Lower lobe of right lung (tissue), 2 donors: ENCODE results near the gene SP5. TPM values are rescaled to one million over a fixed set of nuclear protein-coding genes. Genes with fewer than 3 reads are reported as not detected.
"Not testable (repeated sequence)": the region's sequence is repeated elsewhere in the genome, so short reads cannot be mapped to it uniquely, and the experiment has no call there.

Source experiments
- ATAC-seq, 2 donors: fragments of 200-7000 bp; cut with Tn5 transposase; one replicate each; pipeline ENCODE4 v1.9.1; 2020 to 2022; ENCODE audit warnings: mild to moderate bottlenecking in 2 of 2, moderate library complexity in 2 of 2
- DNase-seq: peaks from one replicate; pipeline ENCODE4 v3.0.0-alpha.2; 2020
- H3K27ac ChIP-seq: fragments of 200-600 bp; one replicate; pipeline ENCODE4 v1.8.0; 2022
- H3K27me3 ChIP-seq: fragments of 200-600 bp; one replicate; pipeline ENCODE4 v1.8.0; 2022; ENCODE audit warnings: low read depth
- H3K36me3 ChIP-seq: fragments of 200-600 bp; one replicate; pipeline ENCODE4 v1.8.0; 2022; ENCODE audit warnings: mild to moderate bottlenecking
- H3K4me1 ChIP-seq: fragments of 200-600 bp; one replicate; pipeline ENCODE4 v1.8.0; 2022
- H3K4me3 ChIP-seq: fragments of 200-600 bp; one replicate; pipeline ENCODE4 v1.8.0; 2022; ENCODE audit warnings: mild to moderate bottlenecking
- H3K9me3 ChIP-seq: fragments of 200-600 bp; one replicate; pipeline ENCODE4 v1.8.0; 2022
- CTCF ChIP-seq: fragments of 200-600 bp; IDR thresholded peaks from one replicate; pipeline ENCODE4 v1.8.0; 2022; ENCODE audit warnings: antibody characterized with exemption, mild to moderate bottlenecking
- intact Hi-C: fragments of 100-400 bp; cut with DNase I; formaldehyde crosslinking; loops from one replicate; pipeline ENCODE4 v1.11.0; 2022
- total RNA-seq: library from RNA; stranded (reverse); fragmentation: NEBNext Ultra II Directional; extraction: Animal tissue kit (Norgen Biotek cat#: 25700); gene quantifications from one replicate; pipeline ENCODE4 v1.2.1, GENCODE V29; 2021
- donor health status: DM: no; HTN: yes; CAD: no; lungs with severe emphysema.

The SP5 gene
- total RNA-seq, 1 donor from 2014 or later, result 1.9 TPM

- Histone ChIP-seq H3K27ac (no peak overlapping the region), H3K4me1 (no peaks in the 10 kb centered on the region), H3K36me3 (no peaks in the 10 kb centered on the region), H3K27me3 (peaks cover 6% of the 10 kb centered on the region), H3K4me3 (peak overlapping the region; percentile 34), H3K9me3 (no peaks in the 10 kb centered on the region)
- ATAC-seq (no peak), DNase-seq (no peak)
- intact Hi-C loops, result no loop called here
- no peak for TF ChIP-seq CTCF
Observed at GRCh38 chr2:170742896-170743529, 27.9 kb downstream of the SP5 start.

- no peak for DNase-seq
- intact Hi-C loops, result no loop called here
- Histone ChIP-seq H3K4me3 (peak overlapping the region; percentile 34), H3K27ac (peak overlapping the region; percentile 72), H3K9me3 (no peaks in the 10 kb centered on the region), H3K36me3 (no peaks in the 10 kb centered on the region), H3K27me3 (peaks cover 6% of the 10 kb centered on the region), H3K4me1 (no peaks in the 10 kb centered on the region)
- no peak for TF ChIP-seq CTCF
- peak; percentile 71 to 80 for ATAC-seq
Observed at GRCh38 chr2:170743530-170744239, 28.5 kb downstream of the SP5 start.

- H3K27ac ChIP-seq, result peak overlapping the region; percentile 72
- no peak for TF ChIP-seq CTCF
- peak; percentile 68 for DNase-seq
Observed at GRCh38 chr2:170744248-170745002, 29.3 kb downstream of the SP5 start.

GRCh38 chr2:170745305-170745704, 30.2 kb downstream of the SP5 start:
- no peaks in the 10 kb centered on the region for H3K36me3 ChIP-seq
- intact Hi-C loops, result no loop called here
- peaks cover 6% of the 10 kb centered on the region for H3K27me3 ChIP-seq
- DNase-seq, result no peak
- H3K27ac ChIP-seq, result no peak overlapping the region
- ATAC-seq, result no peak
- H3K9me3 ChIP-seq, result no peaks in the 10 kb centered on the region
- no peak overlapping the region for H3K4me3 ChIP-seq
- no peaks in the 10 kb centered on the region for H3K4me1 ChIP-seq
- TF ChIP-seq CTCF, result no peak

More at GRCh38 chr2:170744248-170745002, 29.3 kb downstream of the SP5 start:
- peak; percentile 60 to 79 for ATAC-seq
- Histone ChIP-seq H3K36me3 (no peaks in the 10 kb centered on the region), H3K9me3 (no peaks in the 10 kb centered on the region), H3K27me3 (peaks cover 6% of the 10 kb centered on the region), H3K4me3 (peak overlapping the region; percentile 34), H3K4me1 (no peaks in the 10 kb centered on the region)
- intact Hi-C loops, result no loop called here

GRCh38 chr2:170747921-170748320, 32.8 kb downstream of the SP5 start:
- Histone ChIP-seq H3K27ac (no peak overlapping the region), H3K4me1 (no peaks in the 10 kb centered on the region), H3K4me3 (no peak overlapping the region), H3K9me3 (no peaks in the 10 kb centered on the region), H3K27me3 (no peaks in the 10 kb centered on the region), H3K36me3 (no peaks in the 10 kb centered on the region)
- DNase-seq (no peak), ATAC-seq (no peak)
- intact Hi-C loops, result no loop called here
- TF ChIP-seq CTCF, result no peak

GRCh38 chr2:170751555-170751954, 36.4 kb downstream of the SP5 start:
- DNase-seq, H3K4me1 ChIP-seq, H3K9me3 ChIP-seq, H3K36me3 ChIP-seq, H3K27me3 ChIP-seq, intact Hi-C loops, H3K27ac ChIP-seq, H3K4me3 ChIP-seq: not testable (repeated sequence)
- peak in 1 of 2 donors; percentile 47 for ATAC-seq
